IPS-18c (cell line): ENCODE results near the gene C1RL.
A peak's percentile ranks its signal among the peaks of the same experiment; 100 is the strongest.

Source experiments
- H3K4me3 ChIP-seq: 2 replicates; pipeline ENCODE4 v1.7.0; 2013; ENCODE audit warnings: low read depth, mild to moderate bottlenecking, low read length, moderate library complexity; ENCODE audit not compliant: insufficient read depth
- H3K9me3 ChIP-seq: one replicate; pipeline ENCODE4 v1.6.1; 2013; ENCODE audit warnings: mild to moderate bottlenecking, low read length, moderate library complexity; ENCODE audit not compliant: control insufficient read depth, insufficient read depth

C1RL gene, protein sequence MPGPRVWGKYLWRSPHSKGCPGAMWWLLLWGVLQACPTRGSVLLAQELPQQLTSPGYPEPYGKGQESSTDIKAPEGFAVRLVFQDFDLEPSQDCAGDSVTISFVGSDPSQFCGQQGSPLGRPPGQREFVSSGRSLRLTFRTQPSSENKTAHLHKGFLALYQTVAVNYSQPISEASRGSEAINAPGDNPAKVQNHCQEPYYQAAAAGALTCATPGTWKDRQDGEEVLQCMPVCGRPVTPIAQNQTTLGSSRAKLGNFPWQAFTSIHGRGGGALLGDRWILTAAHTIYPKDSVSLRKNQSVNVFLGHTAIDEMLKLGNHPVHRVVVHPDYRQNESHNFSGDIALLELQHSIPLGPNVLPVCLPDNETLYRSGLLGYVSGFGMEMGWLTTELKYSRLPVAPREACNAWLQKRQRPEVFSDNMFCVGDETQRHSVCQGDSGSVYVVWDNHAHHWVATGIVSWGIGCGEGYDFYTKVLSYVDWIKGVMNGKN

DNA sequence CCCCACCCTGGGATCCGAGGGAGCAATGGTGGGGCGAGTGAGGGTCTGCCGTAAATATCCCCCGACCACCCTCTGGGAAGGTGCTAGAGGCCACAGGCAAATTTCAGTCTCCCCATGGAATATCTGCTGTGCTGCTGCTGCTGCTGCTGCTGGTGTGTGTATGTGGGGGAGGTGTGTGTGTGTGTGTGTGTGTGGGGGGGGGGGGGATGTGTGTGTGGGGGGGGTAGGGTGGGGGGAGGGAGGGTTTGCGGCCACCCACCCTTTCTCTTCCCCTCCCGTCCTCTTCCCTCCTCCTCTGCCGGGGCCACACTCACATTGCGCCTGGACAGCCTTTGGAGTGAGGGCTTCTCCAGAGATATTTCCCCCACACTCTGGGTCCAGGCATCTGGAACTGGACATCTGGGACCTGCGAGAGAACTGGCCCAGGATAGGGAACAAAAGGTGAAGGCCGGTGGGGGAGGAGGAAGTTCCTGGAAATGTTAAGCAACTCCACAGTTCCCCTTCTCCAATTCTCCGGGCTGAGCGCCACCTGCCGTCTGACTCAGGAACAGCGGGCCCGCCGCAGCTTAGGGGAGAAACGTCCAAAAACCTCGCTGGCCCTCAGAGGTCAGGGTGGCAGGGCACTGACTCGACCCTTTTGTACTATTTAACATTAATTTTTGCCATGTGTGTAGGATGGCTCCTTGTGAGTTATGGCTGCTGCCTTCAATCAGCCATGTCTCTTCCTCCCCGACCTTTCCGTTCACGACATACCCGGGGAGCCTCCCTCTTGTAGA lies at the start of gene C1RL:
Gene C1RL, minus strand, starts transcription at position 419 of the 776 bp plus-strand sequence. Its CDS starts 34 bp downstream, at position 385.
- peak within 1 kb of the TSS; percentile 64 for H3K4me3 ChIP-seq
- H3K9me3 ChIP-seq = no peaks in the 10 kb centered on the region

DNA sequence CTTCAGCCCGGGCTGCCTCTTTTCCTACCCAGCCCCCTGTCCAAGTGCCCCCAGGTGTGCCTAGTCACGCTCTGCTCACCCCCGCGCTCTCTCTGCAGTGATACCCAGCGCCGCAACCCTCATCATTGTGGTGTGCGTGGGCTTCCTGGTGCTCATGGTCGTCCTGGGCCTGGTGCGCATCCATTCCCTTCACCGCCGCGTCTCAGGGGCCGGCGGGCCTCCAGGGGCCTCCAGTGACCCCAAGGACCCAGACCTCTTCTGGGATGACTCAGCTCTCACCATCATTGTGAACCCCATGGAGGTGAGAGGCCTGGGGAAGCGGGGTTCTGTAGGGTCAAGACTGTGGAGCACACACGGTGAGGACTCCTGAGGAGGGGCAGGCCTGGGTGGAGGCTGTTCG lies 48.4 kb upstream of the C1RL start:
- H3K4me3 ChIP-seq = no peak overlapping the region
- no peaks in the 10 kb centered on the region for H3K9me3 ChIP-seq

DNA sequence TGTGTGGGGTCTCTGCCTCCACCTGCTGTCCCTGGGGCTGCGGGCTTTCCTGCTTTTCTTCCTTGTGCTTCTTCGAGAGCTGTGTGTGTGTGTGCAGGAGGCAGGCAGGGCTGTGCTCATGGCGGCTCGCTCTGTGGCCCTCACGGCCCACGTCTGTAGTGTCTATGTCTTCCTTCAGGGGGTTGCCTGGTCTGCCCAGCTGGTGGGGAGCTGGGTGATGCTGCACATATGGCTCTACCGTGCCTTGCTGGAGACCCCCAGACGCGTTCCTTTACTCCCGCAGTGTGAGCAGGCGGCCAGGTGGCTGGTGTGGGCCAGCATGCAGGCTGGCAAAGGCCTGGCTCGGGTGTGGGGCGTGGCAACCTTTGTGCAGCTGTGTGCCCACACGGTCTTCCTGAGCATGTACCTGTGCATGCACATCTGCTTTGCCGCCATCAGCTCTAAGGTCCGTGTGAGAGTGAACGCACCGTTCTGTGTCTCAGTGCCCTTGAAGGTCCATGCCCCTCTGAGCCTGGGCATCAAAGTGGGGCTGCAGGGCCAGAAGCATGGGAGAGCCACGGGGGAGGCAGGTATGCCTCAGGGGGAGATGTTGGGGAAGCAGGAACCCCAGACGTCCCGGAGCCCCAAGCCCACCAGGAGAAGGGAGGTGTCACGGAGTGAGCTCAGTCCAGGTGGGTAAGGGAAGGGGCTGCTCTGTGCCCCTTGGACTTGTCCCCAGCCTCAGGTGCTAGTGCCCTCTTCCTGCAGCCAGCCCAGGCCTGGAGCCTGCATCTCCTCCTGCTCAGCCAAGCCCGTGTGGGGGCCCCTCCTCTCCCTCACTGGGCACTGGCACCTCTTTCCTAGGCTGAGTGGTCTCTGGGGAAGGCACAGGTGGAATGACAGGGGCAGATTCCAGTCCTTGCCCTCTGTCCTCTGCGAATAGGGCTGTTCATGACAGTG lies 47.5 kb upstream of the C1RL start:
- Histone ChIP-seq H3K9me3 (no peaks in the 10 kb centered on the region), H3K4me3 (no peak overlapping the region)

DNA sequence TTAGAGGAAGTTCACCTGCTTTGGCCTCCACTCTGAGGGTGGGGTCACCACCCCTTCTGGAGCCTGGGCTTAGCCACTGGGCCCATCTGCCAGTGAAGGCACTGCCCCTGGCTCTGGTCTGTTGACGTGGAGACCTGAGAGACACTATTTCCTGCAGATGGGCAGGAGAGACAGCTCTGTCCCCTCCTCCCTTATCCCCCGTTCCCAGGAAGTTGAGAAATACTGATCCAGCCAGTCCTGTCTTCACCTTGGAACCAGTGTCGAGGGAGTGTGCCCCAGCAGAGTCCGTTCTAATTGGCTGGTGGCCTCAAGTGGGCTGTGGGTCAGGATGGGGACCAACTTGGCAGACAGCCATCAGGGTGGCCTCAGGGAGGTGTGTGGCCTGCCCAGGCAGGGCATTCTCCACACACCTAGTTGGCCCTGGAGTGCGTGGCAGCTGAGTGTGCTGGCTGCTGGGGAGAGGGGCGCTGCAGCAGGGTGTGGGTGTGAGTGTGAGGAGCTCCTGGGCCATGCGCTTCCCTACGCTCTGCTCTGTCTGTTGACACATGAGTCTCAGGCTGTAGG lies 46.5 kb upstream of the C1RL start:
- H3K9me3 ChIP-seq = no peaks in the 10 kb centered on the region
- no peak overlapping the region for H3K4me3 ChIP-seq

DNA sequence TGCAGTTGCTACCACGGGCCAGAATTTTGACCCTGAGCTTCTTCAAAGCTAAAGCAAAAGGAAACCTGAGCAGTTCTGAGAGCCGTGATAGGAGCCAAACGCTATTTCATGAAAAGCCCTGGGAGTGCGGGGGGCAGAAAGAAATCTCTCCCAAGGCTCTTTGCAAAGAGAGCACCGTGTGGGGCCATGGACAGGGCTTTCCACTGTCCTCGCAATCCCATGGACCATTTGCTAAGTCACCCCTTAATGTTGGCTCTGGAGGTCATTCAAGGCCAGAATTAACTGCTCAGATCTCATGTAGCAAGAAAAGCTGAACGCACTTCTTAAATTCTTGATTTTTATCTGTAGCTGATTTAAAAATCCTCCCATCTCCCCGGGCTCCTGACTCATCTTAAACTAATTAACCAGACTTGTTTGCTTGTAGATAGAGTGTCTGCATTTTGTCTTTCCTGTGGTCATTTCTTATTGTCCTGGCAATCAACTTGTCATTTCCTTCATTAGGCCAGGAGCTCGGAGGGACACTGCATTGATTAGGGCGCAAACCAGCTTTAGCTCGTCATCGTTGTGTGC lies 46.0 kb upstream of the C1RL start:
- Histone ChIP-seq H3K4me3 (no peak overlapping the region), H3K9me3 (no peaks in the 10 kb centered on the region)

DNA sequence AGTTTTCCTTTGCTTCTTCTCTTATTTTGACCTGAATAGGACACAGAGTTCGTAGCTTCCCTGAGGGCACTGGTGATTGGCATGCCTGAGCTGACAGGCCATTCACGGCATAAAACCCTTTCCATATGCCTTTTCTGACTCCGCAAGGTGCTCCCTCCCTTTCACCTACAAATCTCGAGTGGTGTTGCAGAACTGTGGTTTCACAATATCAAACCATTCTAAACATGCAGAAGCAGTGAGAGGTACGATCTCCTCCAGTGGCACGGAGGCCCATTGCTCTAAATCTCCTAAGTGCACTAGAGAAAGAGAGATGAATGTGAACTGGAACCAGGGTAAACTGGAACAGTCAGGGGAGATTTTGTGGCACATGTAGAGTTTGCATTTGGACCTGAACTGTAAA lies 45.0 kb upstream of the C1RL start:
- Histone ChIP-seq H3K9me3 (no peaks in the 10 kb centered on the region), H3K4me3 (no peak overlapping the region)

DNA sequence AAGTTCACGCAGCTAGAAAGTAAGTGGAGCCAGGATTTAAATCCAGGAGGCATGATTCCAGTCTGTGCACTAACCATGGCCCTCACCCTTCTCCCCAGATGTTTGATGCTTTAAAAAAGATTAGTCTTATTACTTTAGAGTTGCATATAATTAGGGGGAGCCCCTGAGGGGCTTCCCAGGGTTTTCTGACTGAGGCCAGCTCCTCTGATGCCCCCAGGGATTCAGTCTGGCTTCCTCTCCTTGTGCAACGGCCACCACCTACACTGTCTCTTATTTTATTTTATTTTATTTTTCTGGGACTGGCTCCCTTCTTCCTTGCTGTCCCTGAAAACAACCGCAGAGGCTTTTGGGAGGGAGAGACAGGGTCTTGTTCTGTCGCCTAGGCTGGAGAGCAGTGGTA lies 43.8 kb upstream of the C1RL start:
- Histone ChIP-seq H3K4me3 (no peak overlapping the region), H3K9me3 (no peaks in the 10 kb centered on the region)

DNA sequence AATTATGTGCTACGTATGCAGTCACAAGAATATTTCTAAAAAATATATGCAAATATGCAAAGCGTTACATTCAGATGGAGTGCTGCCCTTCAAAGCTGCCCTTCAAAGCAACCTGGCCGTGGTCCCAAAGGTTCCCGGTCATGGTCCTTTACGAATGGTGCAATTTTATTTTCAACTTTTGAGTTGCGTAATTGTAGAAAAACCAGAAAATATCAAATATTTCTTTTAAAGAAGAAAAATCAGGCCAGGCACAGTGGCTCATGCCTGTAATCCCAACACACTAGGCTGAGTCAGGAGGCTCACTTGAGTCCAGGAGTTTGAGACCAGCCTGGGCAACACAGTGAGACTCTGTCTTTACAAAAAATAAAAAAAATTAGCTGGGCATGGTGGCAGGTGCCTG lies 42.5 kb upstream of the C1RL start:
- no peaks in the 10 kb centered on the region for H3K9me3 ChIP-seq
- no peak overlapping the region for H3K4me3 ChIP-seq

DNA sequence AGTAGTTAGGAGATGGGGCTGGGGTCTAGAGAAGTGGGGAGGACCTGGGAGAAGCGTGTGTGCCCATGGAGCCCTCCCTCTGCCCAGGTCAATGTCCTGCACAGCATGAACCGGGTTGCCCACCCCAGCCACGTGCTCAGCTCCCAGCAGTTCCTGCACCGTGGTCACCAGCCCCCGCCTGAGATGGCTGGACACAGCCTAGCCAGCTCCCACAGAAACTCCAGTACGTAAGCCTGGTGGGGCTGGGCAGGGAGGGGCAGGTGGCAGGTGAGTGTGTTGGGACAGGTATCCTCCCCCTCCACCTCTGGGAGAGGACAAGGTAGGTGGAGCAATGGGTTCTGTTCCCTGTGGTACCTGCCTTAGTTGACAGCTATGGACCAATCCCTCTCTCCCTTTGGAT lies 41.8 kb upstream of the C1RL start:
- peaks cover under 1% of the 10 kb centered on the region for H3K9me3 ChIP-seq
- no peak overlapping the region for H3K4me3 ChIP-seq

DNA sequence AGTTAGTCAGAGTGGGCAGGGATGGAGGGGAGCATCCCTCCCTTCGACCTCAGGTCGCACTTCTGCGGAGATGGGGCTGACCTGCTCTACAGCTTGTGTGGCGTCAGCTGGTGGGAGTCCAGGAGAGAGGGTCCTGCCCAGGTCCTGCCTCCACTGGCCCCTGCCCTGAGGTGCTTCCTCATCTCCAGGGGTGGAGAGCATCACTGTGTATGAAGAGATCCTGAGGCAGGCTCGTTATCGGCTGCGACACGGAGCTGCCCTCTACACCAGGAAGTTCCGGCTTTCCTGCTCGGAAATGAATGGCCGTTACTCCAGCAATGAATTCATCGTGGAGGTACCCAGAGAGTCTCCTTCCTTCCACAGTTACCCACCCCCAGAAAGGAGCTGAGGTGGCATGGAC lies 41.3 kb upstream of the C1RL start:
- peaks cover 2% of the 10 kb centered on the region for H3K9me3 ChIP-seq
- no peak overlapping the region for H3K4me3 ChIP-seq

DNA sequence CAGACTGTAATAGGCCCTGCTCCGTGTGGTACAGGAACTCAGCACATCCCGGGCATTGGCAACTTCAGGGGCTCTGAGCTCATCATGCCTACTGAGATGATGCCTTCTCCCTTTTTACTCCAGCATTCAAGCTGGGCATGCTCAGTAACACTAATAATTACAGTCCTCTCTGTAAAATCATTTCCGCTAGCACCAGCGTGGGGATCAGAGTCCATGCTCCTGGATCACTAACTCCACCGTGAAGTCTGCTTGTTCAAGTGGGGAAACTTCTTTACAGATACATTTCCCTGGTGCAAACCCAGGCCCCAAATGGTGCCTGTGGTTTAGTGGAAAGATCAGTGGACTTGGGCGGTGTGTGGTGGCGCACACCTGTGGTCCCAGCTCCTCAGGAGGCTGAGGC lies 37.9 kb upstream of the C1RL start:
- Histone ChIP-seq H3K4me3 (no peak overlapping the region), H3K9me3 (peaks cover 2% of the 10 kb centered on the region)

DNA sequence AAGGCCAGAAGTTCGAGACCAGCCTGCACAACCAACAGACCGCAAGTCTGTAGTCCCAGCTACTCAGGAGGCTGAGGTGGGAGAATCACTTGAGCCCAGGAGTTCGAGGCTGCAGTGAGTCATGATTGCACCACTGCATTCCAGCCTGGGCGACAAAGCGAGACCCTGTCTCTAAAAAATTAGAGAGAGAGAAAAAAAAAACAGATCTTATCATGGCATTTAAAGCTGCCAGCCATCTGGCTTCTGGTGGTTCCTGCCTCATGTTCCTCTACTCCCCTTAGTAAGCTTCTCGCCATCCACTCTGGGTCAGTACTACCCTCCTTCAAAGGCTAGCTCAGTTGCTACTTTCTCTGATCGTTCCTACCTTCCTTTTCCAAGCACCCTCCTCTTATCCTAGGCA lies 37.2 kb upstream of the C1RL start:
- no peak overlapping the region for H3K4me3 ChIP-seq
- H3K9me3 ChIP-seq = peaks cover 2% of the 10 kb centered on the region

DNA sequence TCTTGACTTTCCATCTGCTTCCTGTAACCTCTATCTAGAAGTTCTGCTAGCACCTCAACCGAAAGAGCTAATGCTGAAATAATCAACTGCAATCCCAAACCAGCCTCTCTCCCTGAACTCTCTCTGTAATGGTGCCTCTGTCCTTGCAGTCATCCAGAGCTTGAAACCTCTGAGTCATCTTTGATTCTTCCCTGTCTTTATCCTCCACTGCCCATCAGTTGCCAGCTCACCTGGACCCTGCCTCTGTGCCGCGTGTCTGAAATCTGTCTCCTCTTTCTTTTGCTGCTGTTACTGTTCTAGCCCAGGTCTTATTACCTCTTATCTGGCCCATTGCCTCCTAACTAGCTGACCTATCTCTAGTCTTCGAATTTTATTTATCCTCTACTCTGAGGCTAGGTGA lies 36.7 kb upstream of the C1RL start:
- no peak overlapping the region for H3K4me3 ChIP-seq

DNA sequence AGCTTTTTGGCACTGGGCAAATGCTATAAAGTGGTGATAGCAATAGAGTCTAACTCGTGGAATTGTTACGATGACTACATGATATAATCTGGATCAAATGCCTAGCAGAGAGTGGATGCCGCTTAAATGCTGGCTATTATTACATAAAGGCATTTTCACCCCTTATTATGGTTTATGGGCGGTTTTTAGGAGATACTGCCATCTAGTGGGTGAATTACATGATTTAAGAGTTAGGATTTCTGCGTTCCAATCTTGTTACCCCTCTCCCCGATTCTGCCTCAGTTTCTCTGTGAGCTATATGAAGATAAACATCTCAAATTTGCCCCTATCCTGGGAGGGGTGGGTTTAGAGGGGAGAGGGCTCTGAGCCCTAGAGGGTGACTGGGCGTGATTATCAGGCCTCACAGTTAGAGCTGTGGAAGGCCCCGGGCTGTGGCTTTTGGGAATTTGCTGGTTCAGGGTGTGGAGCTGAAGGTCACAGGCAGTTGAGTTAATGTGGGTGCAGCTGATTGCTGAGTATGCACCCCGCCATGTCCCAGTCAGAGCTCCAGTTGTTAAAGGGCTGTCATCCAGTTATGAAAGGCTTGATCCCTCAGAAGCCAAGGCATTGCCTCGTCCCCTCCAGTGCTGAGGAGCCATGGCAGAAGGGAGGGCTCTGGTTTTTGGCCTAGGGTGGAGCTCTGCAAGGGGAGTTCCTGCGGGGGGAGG lies 35.6 kb upstream of the C1RL start:
- Histone ChIP-seq H3K9me3 (peaks cover 2% of the 10 kb centered on the region), H3K4me3 (no peak overlapping the region)

More for the DNA sequence above, 36.7 kb upstream of the C1RL start:
- H3K9me3 ChIP-seq = peaks cover 2% of the 10 kb centered on the region

DNA sequence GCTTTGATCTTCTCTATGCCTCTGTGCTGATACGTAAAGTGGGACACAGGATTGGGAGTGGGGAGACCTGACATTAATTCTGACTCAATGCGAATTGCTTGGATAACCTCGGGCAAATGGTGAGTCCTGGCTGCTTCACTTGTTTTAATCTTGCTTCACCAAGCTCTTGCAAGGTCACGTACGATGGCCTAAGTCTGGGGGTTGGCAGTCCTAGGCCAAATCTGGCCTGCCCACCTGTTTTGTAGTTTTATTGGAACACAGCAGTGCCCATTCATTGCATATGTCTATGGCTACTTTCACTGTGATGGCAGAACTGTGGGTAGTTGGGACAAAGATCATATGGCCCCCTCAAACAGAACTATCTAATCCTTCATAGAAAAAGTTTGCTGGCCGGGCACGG lies 34.5 kb upstream of the C1RL start:
- Histone ChIP-seq H3K9me3 (peaks cover 2% of the 10 kb centered on the region), H3K4me3 (no peak overlapping the region)

DNA sequence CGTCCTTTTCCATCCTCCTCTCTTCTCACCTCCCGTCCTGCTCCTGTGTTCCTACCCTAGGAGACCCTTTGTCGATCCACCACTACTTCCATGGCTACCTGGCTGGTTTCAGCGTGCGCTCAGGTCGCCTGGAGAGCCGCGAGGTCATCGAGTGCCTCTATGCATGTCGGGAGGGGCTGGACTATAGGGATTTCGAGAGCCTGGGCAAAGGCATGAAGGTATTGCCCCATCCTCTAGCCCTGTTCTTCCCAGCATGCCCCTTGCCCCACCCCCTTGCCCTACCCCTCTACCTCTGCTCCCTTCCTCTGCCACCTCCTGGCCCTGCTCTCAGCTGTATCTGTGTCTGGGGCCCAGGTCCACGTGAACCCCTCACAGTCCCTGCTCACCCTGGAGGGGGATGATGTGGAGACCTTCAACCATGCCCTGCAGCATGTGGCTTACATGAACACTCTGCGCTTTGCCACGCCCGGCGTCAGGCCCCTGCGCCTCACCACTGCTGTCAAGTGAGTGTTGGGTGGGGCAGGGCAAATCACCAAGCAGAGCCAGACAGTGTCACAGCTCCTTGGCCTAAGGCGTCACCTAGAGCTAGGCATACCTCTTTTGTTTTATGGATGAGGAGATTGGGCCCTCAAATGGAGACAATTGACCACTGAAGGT lies 33.9 kb upstream of the C1RL start:
- Histone ChIP-seq H3K9me3 (peaks cover 2% of the 10 kb centered on the region), H3K4me3 (no peak overlapping the region)
